Trophoblast cell (in vitro differentiated cells and primary cell): Measurements from ENCODE around the gene TMCO6. TPM values are rescaled to one million over a fixed set of nuclear protein-coding genes. Genes with fewer than 3 reads are reported as not detected.
"Not testable (repeated sequence)": the region's sequence is repeated elsewhere in the genome, so short reads cannot be mapped to it uniquely, and the experiment has no call there.

Experiments used
- DNase-seq, 2 donors: peaks; one replicate each; pipeline ENCODE4 v3.0.0-alpha.2; 2016
- H2AFZ ChIP-seq: 2 replicates; pipeline ENCODE4 v1.6.1; 2013; ENCODE audit warnings: low read length, moderate library complexity, mild to moderate bottlenecking; ENCODE audit not compliant: insufficient read depth, poor library complexity
- H2AK5ac ChIP-seq: 2 replicates; pipeline ENCODE4 v1.6.1; 2013; ENCODE audit warnings: mild to moderate bottlenecking, low read length
- H2BK120ac ChIP-seq: 2 replicates; pipeline ENCODE4 v1.6.1; 2013; ENCODE audit warnings: low read length, mild to moderate bottlenecking, moderate library complexity; ENCODE audit not compliant: insufficient read depth, poor library complexity
- H2BK12ac ChIP-seq: 2 replicates; pipeline ENCODE4 v1.6.1; 2013; ENCODE audit warnings: mild to moderate bottlenecking, low read length, moderate library complexity
- H2BK5ac ChIP-seq: 2 replicates; pipeline ENCODE4 v1.6.1; 2013; ENCODE audit warnings: low read length, low read depth, moderate library complexity, mild to moderate bottlenecking; ENCODE audit not compliant: poor library complexity
- H3K14ac ChIP-seq: 2 replicates; pipeline ENCODE4 v1.6.1; 2013; ENCODE audit warnings: mild to moderate bottlenecking, low read length
- H3K18ac ChIP-seq: 2 replicates; pipeline ENCODE4 v1.6.1; 2013; ENCODE audit warnings: mild to moderate bottlenecking, low read length
- H3K23ac ChIP-seq: 2 replicates; pipeline ENCODE4 v1.6.1; 2013; ENCODE audit warnings: low read length
- H3K27ac ChIP-seq: 2 replicates; pipeline ENCODE4 v1.5.1; 2013; ENCODE audit warnings: low read depth, mild to moderate bottlenecking, inconsistent platforms, low read length, moderate library complexity
- H3K27me3 ChIP-seq: 2 replicates; pipeline ENCODE4 v1.6.1; 2013; ENCODE audit warnings: inconsistent platforms, mild to moderate bottlenecking, low read length, moderate library complexity; ENCODE audit not compliant: insufficient read depth
- H3K36me3 ChIP-seq, 2 experiments: 1 replicate in 1 of 2; 2 replicates in 1 of 2; pipeline ENCODE4 v1.6.1; 2013; ENCODE audit warnings: low read length in 2 of 2, mild to moderate bottlenecking in 2 of 2, moderate library complexity in 1 of 2; ENCODE audit not compliant: insufficient read depth in 2 of 2, control insufficient read depth in 1 of 2
- H3K4ac ChIP-seq: 2 replicates; pipeline ENCODE4 v1.6.1; 2013; ENCODE audit warnings: low read depth, mild to moderate bottlenecking, low read length, moderate library complexity
- H3K4me1 ChIP-seq, 2 experiments: 1 replicate in 1 of 2; 2 replicates in 1 of 2; pipeline ENCODE4 v1.6.1; 2013; ENCODE audit warnings: low read length in 2 of 2, mild to moderate bottlenecking in 2 of 2, moderate library complexity in 1 of 2; ENCODE audit not compliant: insufficient read depth in 2 of 2, control insufficient read depth in 1 of 2
- H3K4me2 ChIP-seq: 2 replicates; pipeline ENCODE4 v1.6.1; 2013; ENCODE audit warnings: inconsistent platforms, mild to moderate bottlenecking, low read length, moderate library complexity
- H3K4me3 ChIP-seq: 2 replicates; pipeline ENCODE4 v1.5.1; 2013; ENCODE audit warnings: mild to moderate bottlenecking, low read depth, low read length, inconsistent platforms
- H3K79me1 ChIP-seq: one replicate; pipeline ENCODE4 v1.6.1; 2013; ENCODE audit warnings: low read length
- H3K79me2 ChIP-seq: 2 replicates; pipeline ENCODE4 v1.6.1; 2013; ENCODE audit warnings: low read length, mild to moderate bottlenecking; ENCODE audit not compliant: control insufficient read depth, insufficient read depth, poor library complexity
- H3K9ac ChIP-seq: 2 replicates; pipeline ENCODE4 v1.6.1; 2013; ENCODE audit warnings: mild to moderate bottlenecking, low read length
- H3K9me3 ChIP-seq: 2 replicates; pipeline ENCODE4 v1.6.1; 2013; ENCODE audit warnings: low read depth, mild to moderate bottlenecking, control low read depth, inconsistent platforms, low read length; ENCODE audit not compliant: insufficient read depth
- H4K12ac ChIP-seq: 2 replicates; pipeline ENCODE4 v1.6.1; 2013; ENCODE audit warnings: low read depth, mild to moderate bottlenecking, low read length, moderate library complexity
- H4K8ac ChIP-seq: 2 replicates; pipeline ENCODE4 v1.6.1; 2013; ENCODE audit warnings: low read depth, mild to moderate bottlenecking, low read length, moderate library complexity
- H4K91ac ChIP-seq: one replicate; pipeline ENCODE4 v1.6.1; 2013; ENCODE audit warnings: low read depth, mild to moderate bottlenecking, low read length, moderate library complexity
- WGBS: extraction: QIAGEN DNeasy Blood & Tissue Kit; methylation state at CpG from one replicate; pipeline ENCODE4 v1.1.7; 2013; ENCODE audit warnings: missing lambda C conversion rate; ENCODE audit not compliant: insufficient read length, insufficient coverage; ENCODE audit errors: extremely low coverage; 5-methylcytosine and 5-hydroxymethylcytosine counted together
- polyA plus RNA-seq: library from polyadenylated mRNA; stranded (reverse); fragments of 200-250 nt; gene quantifications from 2 replicates; pipeline ENCODE4 v1.2.3, GENCODE V29; 2013

TMCO6 gene
- polyA plus RNA-seq, result 5.7 and 6.8 TPM in 2 replicates

GRCh38 chr5:140639148-140639981, at the start of gene TMCO6:
Gene TMCO6 (plus strand): TSS chr5:140639451. CDS start chr5:140639528, 77 bp downstream.
- peak within 1 kb of the TSS; percentile 77 for H3K18ac ChIP-seq
- H3K27me3 ChIP-seq, result no peaks in the 10 kb centered on the region
- peak within 1 kb of the TSS; percentile 22 for H3K4ac ChIP-seq
- WGBS, result no CpG with 5 or more reads among the region's 63 CpGs
- peak; percentile 97 for DNase-seq
- peak within 1 kb of the TSS; percentile 92 for H2AFZ ChIP-seq
- H3K27ac ChIP-seq, result peak within 1 kb of the TSS; percentile 30
- peak within 1 kb of the TSS; percentile 44 for H3K9ac ChIP-seq
- H3K36me3 ChIP-seq, result peaks cover 11 to 18% of the 10 kb centered on the region in 2 experiments
- H3K79me2 ChIP-seq, result peaks cover 4% of the 10 kb centered on the region
- peak within 1 kb of the TSS; percentile 33 for H2BK120ac ChIP-seq
- peak within 1 kb of the TSS; percentile 17 for H2BK12ac ChIP-seq
- H3K4me1 ChIP-seq, result peaks cover 5 to 10% of the 10 kb centered on the region in 2 experiments
- H4K12ac ChIP-seq, result peak within 1 kb of the TSS; percentile 37
- no peak within 1 kb of the TSS for H3K23ac ChIP-seq
- peak within 1 kb of the TSS; percentile 81 for H3K4me2 ChIP-seq
- peak within 1 kb of the TSS; percentile 83 for H3K14ac ChIP-seq
- peaks cover 4% of the 10 kb centered on the region for H3K79me1 ChIP-seq
- H4K91ac ChIP-seq, result peak within 1 kb of the TSS; percentile 81
- peak within 1 kb of the TSS; percentile 90 for H4K8ac ChIP-seq
- peak within 1 kb of the TSS; percentile 81 for H3K4me3 ChIP-seq
- H2BK5ac ChIP-seq, result peak within 1 kb of the TSS; percentile 59
- no peaks in the 10 kb centered on the region for H3K9me3 ChIP-seq
- H2AK5ac ChIP-seq, result no peak within 1 kb of the TSS

GRCh38 chr5:140590861-140591260, 48.4 kb upstream of the TMCO6 start:
- no peak overlapping the region for H2BK5ac ChIP-seq
- H3K14ac ChIP-seq, result no peak overlapping the region
- H2AFZ ChIP-seq, result no peak overlapping the region
- no peaks in the 10 kb centered on the region for H3K27me3 ChIP-seq
- no peaks in the 10 kb centered on the region for H3K36me3 ChIP-seq
- H3K4me2 ChIP-seq, result no peak overlapping the region
- no peak overlapping the region for H4K8ac ChIP-seq
- no peaks in the 10 kb centered on the region for H3K9me3 ChIP-seq
- no peak for DNase-seq
- no peaks in the 10 kb centered on the region for H3K4me1 ChIP-seq
- H3K23ac ChIP-seq, result no peak overlapping the region
- no peak overlapping the region for H4K12ac ChIP-seq
- H3K79me1 ChIP-seq, result no peaks in the 10 kb centered on the region
- no peak overlapping the region for H3K4me3 ChIP-seq
- H3K18ac ChIP-seq, result no peak overlapping the region
- no CpG with 5 or more reads among the region's 7 CpGs for WGBS
- no peak overlapping the region for H2BK12ac ChIP-seq
- no peak overlapping the region for H4K91ac ChIP-seq
- H3K27ac ChIP-seq, result no peak overlapping the region
- no peak overlapping the region for H3K9ac ChIP-seq
- H3K79me2 ChIP-seq, result no peaks in the 10 kb centered on the region
- H2AK5ac ChIP-seq, result no peak overlapping the region
- H2BK120ac ChIP-seq, result no peak overlapping the region
- no peak overlapping the region for H3K4ac ChIP-seq

GRCh38 chr5:140591747-140592372, 47.4 kb upstream of the TMCO6 start:
- H3K14ac ChIP-seq, result no peak overlapping the region
- no peak overlapping the region for H2AFZ ChIP-seq
- no peak overlapping the region for H3K18ac ChIP-seq
- no peak overlapping the region for H3K23ac ChIP-seq
- H4K12ac ChIP-seq, result no peak overlapping the region
- no CpG with 5 or more reads among the region's 5 CpGs for WGBS
- H3K27me3 ChIP-seq, result no peaks in the 10 kb centered on the region
- H3K4me2 ChIP-seq, result no peak overlapping the region
- no peak overlapping the region for H4K91ac ChIP-seq
- H3K4me1 ChIP-seq, result no peaks in the 10 kb centered on the region
- H2BK12ac ChIP-seq, result no peak overlapping the region
- H2AK5ac ChIP-seq, result no peak overlapping the region
- no peak for DNase-seq
- no peak overlapping the region for H3K9ac ChIP-seq
- H2BK5ac ChIP-seq, result no peak overlapping the region
- no peak overlapping the region for H3K27ac ChIP-seq
- no peaks in the 10 kb centered on the region for H3K36me3 ChIP-seq
- no peak overlapping the region for H3K4me3 ChIP-seq
- H2BK120ac ChIP-seq, result no peak overlapping the region
- H3K79me1 ChIP-seq, result no peaks in the 10 kb centered on the region
- no peaks in the 10 kb centered on the region for H3K9me3 ChIP-seq
- H3K4ac ChIP-seq, result no peak overlapping the region
- no peaks in the 10 kb centered on the region for H3K79me2 ChIP-seq
- no peak overlapping the region for H4K8ac ChIP-seq

- H3K14ac ChIP-seq, H3K27ac ChIP-seq, H3K27me3 ChIP-seq, H4K12ac ChIP-seq, H3K36me3 ChIP-seq, H3K79me1 ChIP-seq, H3K9me3 ChIP-seq, H3K9ac ChIP-seq, H2BK12ac ChIP-seq, H3K4me2 ChIP-seq, H3K4me1 ChIP-seq, H4K8ac ChIP-seq, H3K79me2 ChIP-seq, H4K91ac ChIP-seq, H3K18ac ChIP-seq, H3K4ac ChIP-seq, H2AK5ac ChIP-seq, H3K4me3 ChIP-seq, H2AFZ ChIP-seq, H2BK120ac ChIP-seq, H2BK5ac ChIP-seq, H3K23ac ChIP-seq: not testable (repeated sequence)
- peak in 1 of 2 donors; percentile 17 for DNase-seq
- no CpG with 5 or more reads among the region's 14 CpGs for whole genome bisulfite sequencing
Measured at GRCh38 chr5:140593070-140593469, 46.2 kb upstream of the TMCO6 start.
